ENCODE results near the gene TBATA. TPM values are rescaled to one million over a fixed set of nuclear protein-coding genes. Genes with fewer than 3 reads are reported as not detected.

The TBATA gene
- polyA plus RNA-seq, 1 of the 3 experiments (the other 2 are of a cell fraction), result not detected

DNA sequence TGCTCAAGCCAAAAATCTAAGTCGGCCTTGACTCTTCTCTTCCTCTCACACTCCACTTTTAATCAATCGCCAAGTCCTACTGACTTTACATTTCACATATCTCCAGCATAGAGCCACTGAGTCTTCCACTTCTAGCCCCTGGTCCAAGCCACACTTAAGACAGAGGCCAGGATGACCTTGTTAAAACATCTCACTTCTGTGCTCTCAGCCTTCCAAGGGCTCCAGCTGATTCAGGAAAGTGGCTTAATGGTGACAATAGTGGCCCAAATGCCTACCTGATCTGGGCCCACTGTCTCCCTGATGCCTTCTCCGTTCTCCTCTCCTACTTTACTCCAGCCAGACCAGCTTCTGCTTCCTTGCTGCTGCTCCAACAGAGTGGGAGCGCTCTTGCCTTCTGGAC lies 4.4 kb downstream of the TBATA start:
- CTCF ChIA-PET, result no interaction called here
- no peak overlapping the region for H3K4me3 ChIP-seq (ENCODE audit: low read depth in 2 of 2, low read length in 1 of 2)
- no peaks in the 10 kb centered on the region for H4K20me1 ChIP-seq (ENCODE audit: insufficient read depth)
- H3F3A ChIP-seq (replicated peaks; ENCODE audit: insufficient read depth), result no peaks in the 10 kb centered on the region
- no peaks in the 10 kb centered on the region for H3K79me2 ChIP-seq (ENCODE audit: insufficient read depth)
- no peak overlapping the region for H3K4me2 ChIP-seq
- no peak overlapping the region for H3K27ac ChIP-seq (ENCODE audit: low read depth in 2 of 2, low read length in 1 of 2)
- no peak overlapping the region for H2AFZ ChIP-seq (ENCODE audit: low read depth)
- H3K9ac ChIP-seq, result no peak overlapping the region
- H3K9me2 ChIP-seq, result no peaks in the 10 kb centered on the region
- 0 out of 2 replicates have a peak, but pooled peaks cover 12% of the 10 kb centered on the region for H3K27me3 ChIP-seq (ENCODE audit: insufficient read depth)
- no peaks in the 10 kb centered on the region for H3K9me3 ChIP-seq
- H3K36me3 ChIP-seq (replicated peaks in 1 of 2; ENCODE audit: control insufficient read depth in 1 of 2, insufficient read depth in 2 of 2, low read length in 1 of 2), result no peaks in the 10 kb centered on the region
- no peak for DNase-seq
- peaks cover 0 to 10% of the 10 kb centered on the region in 2 experiments; a peak in 1 of 4 replicates for H3K4me1 ChIP-seq (ENCODE audit: control insufficient read depth in 1 of 2, insufficient read depth in 2 of 2, low read depth in 1 of 2, low read length in 1 of 2)
- 65% methylated on average over 4 of the region's 4 CpGs for WGBS (ENCODE audit: low lambda C conversion rate)
- POLR2A ChIA-PET, result no interaction called here
- TF ChIP-seq, protein P1, sequence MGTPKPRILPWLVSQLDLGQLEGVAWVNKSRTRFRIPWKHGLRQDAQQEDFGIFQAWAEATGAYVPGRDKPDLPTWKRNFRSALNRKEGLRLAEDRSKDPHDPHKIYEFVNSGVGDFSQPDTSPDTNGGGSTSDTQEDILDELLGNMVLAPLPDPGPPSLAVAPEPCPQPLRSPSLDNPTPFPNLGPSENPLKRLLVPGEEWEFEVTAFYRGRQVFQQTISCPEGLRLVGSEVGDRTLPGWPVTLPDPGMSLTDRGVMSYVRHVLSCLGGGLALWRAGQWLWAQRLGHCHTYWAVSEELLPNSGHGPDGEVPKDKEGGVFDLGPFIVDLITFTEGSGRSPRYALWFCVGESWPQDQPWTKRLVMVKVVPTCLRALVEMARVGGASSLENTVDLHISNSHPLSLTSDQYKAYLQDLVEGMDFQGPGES (IDR thresholded peaks at IDR 0.05; ENCODE audit: low read depth, low read length), result no peak
- TF ChIP-seq RAD21 (IDR thresholded peaks at IDR 0.05; ENCODE audit: low read length) (no peak), JUND (IDR thresholded peaks at IDR 0.05) (no peak), GATA2 (CRISPR knock-in tag; IDR thresholded peaks at IDR 0.05) (no peak), SMC3 (IDR thresholded peaks at IDR 0.05; ENCODE audit: low read depth, low read length) (no peak), MXI1 (IDR thresholded peaks at IDR 0.05; ENCODE audit: low read depth, low read length) (no peak), CHD2 (IDR thresholded peaks at IDR 0.05; ENCODE audit: low read length, partially characterized antibody) (no peak), RCOR1 (IDR thresholded peaks at IDR 0.05; ENCODE audit: low read length) (no peak)

DNA sequence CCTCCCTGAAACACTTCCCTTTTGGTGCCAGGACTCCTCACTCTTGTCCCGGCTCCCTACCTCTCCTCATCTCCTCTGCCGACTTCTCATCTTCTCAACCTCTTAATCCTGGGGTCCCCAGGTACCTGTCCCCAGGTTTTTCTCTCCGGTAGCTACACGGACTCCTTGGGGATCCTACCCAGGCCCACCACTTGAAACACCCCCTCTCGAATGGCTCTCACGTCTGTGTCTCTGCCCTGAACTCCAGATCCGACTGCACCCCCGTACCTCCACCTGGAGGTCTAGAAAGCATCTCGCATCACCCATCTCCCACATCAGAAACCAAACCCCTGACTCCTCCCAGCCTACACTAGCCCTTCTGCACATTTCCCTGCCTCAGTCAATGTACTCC lies 4.8 kb downstream of the TBATA start:
- Histone ChIP-seq H3K4me3 (ENCODE audit: low read depth in 2 of 2, low read length in 1 of 2) (no peak overlapping the region), H3K9me2 (no peaks in the 10 kb centered on the region), H2AFZ (ENCODE audit: low read depth) (no peak overlapping the region), H3K36me3 (replicated peaks in 1 of 2; ENCODE audit: control insufficient read depth in 1 of 2, insufficient read depth in 2 of 2, low read length in 1 of 2) (no peaks in the 10 kb centered on the region), H3K9ac (no peak overlapping the region), H3K4me1 (ENCODE audit: control insufficient read depth in 1 of 2, insufficient read depth in 2 of 2, low read depth in 1 of 2, low read length in 1 of 2) (peaks cover 0 to 10% of the 10 kb centered on the region in 2 experiments; a peak in 1 of 4 replicates), H3K4me2 (no peak overlapping the region), H3F3A (replicated peaks; ENCODE audit: insufficient read depth) (no peaks in the 10 kb centered on the region), H3K27me3 (ENCODE audit: insufficient read depth) (0 out of 2 replicates have a peak, but pooled peaks cover 12% of the 10 kb centered on the region), H4K20me1 (ENCODE audit: insufficient read depth) (no peaks in the 10 kb centered on the region), H3K27ac (ENCODE audit: low read depth in 2 of 2, low read length in 1 of 2) (no peak overlapping the region), H3K9me3 (no peaks in the 10 kb centered on the region), H3K79me2 (ENCODE audit: insufficient read depth) (no peaks in the 10 kb centered on the region)
- DNase-seq, result peak; percentile 8
- ChIA-PET CTCF (no interaction called here), POLR2A (no interaction called here)
- TF ChIP-seq RXRA (IDR thresholded peaks at IDR 0.05; ENCODE audit: borderline replicate concordance, low read depth) (no peak), GATA2 (CRISPR knock-in tag; IDR thresholded peaks at IDR 0.05) (no peak), MEF2A (IDR thresholded peaks at IDR 0.05; ENCODE audit: borderline replicate concordance, low read depth) (no peak), EP300 (IDR thresholded peaks at IDR 0.05; ENCODE audit: borderline replicate concordance in 1 of 2, low read depth in 1 of 2, low read length in 1 of 2) (no peak), NFIC (IDR thresholded peaks at IDR 0.05; ENCODE audit: borderline replicate concordance) (no peak), RCOR1 (IDR thresholded peaks at IDR 0.05; ENCODE audit: low read length) (no peak), GABPA (IDR thresholded peaks at IDR 0.05; ENCODE audit: low read depth) (no peak), JUND (IDR thresholded peaks at IDR 0.05) (no peak), MXI1 (IDR thresholded peaks at IDR 0.05; ENCODE audit: low read depth, low read length) (no peak), SMC3 (IDR thresholded peaks at IDR 0.05; ENCODE audit: low read depth, low read length) (no peak), CHD2 (IDR thresholded peaks at IDR 0.05; ENCODE audit: low read length, partially characterized antibody) (no peak), RAD21 (IDR thresholded peaks at IDR 0.05; ENCODE audit: low read length) (no peak), ELF1 (IDR thresholded peaks at IDR 0.05) (no peak)
- TF ChIP-seq, protein P2, sequence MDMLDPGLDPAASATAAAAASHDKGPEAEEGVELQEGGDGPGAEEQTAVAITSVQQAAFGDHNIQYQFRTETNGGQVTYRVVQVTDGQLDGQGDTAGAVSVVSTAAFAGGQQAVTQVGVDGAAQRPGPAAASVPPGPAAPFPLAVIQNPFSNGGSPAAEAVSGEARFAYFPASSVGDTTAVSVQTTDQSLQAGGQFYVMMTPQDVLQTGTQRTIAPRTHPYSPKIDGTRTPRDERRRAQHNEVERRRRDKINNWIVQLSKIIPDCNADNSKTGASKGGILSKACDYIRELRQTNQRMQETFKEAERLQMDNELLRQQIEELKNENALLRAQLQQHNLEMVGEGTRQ (IDR thresholded peaks at IDR 0.05; ENCODE audit: borderline replicate concordance, low read depth, low read length), result no peak
- TF ChIP-seq, protein P3, sequence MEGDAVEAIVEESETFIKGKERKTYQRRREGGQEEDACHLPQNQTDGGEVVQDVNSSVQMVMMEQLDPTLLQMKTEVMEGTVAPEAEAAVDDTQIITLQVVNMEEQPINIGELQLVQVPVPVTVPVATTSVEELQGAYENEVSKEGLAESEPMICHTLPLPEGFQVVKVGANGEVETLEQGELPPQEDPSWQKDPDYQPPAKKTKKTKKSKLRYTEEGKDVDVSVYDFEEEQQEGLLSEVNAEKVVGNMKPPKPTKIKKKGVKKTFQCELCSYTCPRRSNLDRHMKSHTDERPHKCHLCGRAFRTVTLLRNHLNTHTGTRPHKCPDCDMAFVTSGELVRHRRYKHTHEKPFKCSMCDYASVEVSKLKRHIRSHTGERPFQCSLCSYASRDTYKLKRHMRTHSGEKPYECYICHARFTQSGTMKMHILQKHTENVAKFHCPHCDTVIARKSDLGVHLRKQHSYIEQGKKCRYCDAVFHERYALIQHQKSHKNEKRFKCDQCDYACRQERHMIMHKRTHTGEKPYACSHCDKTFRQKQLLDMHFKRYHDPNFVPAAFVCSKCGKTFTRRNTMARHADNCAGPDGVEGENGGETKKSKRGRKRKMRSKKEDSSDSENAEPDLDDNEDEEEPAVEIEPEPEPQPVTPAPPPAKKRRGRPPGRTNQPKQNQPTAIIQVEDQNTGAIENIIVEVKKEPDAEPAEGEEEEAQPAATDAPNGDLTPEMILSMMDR (IDR thresholded peaks at IDR 0.05), result no peak
- TF ChIP-seq, protein P4, sequence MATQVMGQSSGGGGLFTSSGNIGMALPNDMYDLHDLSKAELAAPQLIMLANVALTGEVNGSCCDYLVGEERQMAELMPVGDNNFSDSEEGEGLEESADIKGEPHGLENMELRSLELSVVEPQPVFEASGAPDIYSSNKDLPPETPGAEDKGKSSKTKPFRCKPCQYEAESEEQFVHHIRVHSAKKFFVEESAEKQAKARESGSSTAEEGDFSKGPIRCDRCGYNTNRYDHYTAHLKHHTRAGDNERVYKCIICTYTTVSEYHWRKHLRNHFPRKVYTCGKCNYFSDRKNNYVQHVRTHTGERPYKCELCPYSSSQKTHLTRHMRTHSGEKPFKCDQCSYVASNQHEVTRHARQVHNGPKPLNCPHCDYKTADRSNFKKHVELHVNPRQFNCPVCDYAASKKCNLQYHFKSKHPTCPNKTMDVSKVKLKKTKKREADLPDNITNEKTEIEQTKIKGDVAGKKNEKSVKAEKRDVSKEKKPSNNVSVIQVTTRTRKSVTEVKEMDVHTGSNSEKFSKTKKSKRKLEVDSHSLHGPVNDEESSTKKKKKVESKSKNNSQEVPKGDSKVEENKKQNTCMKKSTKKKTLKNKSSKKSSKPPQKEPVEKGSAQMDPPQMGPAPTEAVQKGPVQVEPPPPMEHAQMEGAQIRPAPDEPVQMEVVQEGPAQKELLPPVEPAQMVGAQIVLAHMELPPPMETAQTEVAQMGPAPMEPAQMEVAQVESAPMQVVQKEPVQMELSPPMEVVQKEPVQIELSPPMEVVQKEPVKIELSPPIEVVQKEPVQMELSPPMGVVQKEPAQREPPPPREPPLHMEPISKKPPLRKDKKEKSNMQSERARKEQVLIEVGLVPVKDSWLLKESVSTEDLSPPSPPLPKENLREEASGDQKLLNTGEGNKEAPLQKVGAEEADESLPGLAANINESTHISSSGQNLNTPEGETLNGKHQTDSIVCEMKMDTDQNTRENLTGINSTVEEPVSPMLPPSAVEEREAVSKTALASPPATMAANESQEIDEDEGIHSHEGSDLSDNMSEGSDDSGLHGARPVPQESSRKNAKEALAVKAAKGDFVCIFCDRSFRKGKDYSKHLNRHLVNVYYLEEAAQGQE (IDR thresholded peaks at IDR 0.05; ENCODE audit: low read depth, low read length), result no peak
- TF ChIP-seq, protein P5, sequence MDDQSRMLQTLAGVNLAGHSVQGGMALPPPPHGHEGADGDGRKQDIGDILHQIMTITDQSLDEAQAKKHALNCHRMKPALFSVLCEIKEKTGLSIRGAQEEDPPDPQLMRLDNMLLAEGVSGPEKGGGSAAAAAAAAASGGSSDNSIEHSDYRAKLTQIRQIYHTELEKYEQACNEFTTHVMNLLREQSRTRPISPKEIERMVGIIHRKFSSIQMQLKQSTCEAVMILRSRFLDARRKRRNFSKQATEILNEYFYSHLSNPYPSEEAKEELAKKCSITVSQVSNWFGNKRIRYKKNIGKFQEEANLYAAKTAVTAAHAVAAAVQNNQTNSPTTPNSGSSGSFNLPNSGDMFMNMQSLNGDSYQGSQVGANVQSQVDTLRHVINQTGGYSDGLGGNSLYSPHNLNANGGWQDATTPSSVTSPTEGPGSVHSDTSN (IDR thresholded peaks at IDR 0.05), result no peak
- TF ChIP-seq, protein P6, sequence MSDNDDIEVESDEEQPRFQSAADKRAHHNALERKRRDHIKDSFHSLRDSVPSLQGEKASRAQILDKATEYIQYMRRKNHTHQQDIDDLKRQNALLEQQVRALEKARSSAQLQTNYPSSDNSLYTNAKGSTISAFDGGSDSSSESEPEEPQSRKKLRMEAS (IDR thresholded peaks at IDR 0.05; ENCODE audit: low read depth), result no peak
- WGBS (ENCODE audit: low lambda C conversion rate), result 81% methylated on average over 9 of the region's 9 CpGs
